T-helper 2 cell treated with Interferon-gamma antibody and Interleukin-4, amounts not matched to agents 5 μg/mL and 100 μg/mL, for 36 hours (primary cell): ENCODE measurements around the gene GFY.
"Not testable (repeated sequence)": the region's sequence is repeated elsewhere in the genome, so short reads cannot be mapped to it uniquely, and the experiment has no call there.

Experiments
- DNase-seq: peaks from one replicate; pipeline ENCODE4 v3.0.0; 2021; ENCODE audit warnings: low spot score
- H3K27ac Mint-ChIP-seq: one replicate; pipeline ENCODE4 v1.8.0; 2021; ENCODE audit warnings: mild to moderate bottlenecking, mixed read lengths
- H3K27me3 Mint-ChIP-seq: one replicate; pipeline ENCODE4 v1.8.0; 2021; ENCODE audit warnings: low read depth, mixed read lengths
- H3K36me3 Mint-ChIP-seq: one replicate; pipeline ENCODE4 v1.8.0; 2021; ENCODE audit warnings: low read depth, mixed read lengths
- H3K4me1 Mint-ChIP-seq: one replicate; pipeline ENCODE4 v1.8.0; 2021; ENCODE audit warnings: low read depth, mixed read lengths
- H3K4me3 Mint-ChIP-seq: one replicate; pipeline ENCODE4 v1.8.0; 2022; ENCODE audit warnings: mild to moderate bottlenecking, moderate library complexity, mixed read lengths
- H3K9me3 Mint-ChIP-seq: one replicate; pipeline ENCODE4 v1.8.0; 2021; ENCODE audit warnings: mixed read lengths

The GFY gene

DNA sequence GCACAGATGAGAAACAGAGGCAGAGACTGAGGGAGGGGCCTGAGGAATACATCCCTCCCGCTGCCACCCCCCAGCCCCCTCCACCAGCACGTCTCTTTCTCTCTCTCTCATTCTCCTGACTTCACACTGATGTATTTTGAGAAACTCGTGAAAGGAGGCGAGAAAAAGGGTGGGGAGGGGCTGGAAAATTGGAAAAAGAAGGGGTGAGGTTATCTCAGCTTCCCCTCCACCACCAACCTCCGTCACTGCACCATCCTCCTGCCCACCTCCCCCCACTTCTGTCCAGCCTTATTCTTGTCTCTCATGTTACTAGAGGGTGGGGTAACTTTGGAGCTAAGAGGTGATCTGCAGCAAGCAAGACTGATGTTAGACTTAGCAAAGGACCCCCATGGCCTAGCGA is 14.6 kb downstream of the GFY start:
- peaks cover 35% of the 10 kb centered on the region for H3K4me1 Mint-ChIP-seq
- H3K27ac Mint-ChIP-seq = no peak overlapping the region
- no peak for DNase-seq
- H3K4me3 Mint-ChIP-seq = no peak overlapping the region
- no peaks in the 10 kb centered on the region for H3K9me3 Mint-ChIP-seq
- peaks cover 76% of the 10 kb centered on the region for H3K27me3 Mint-ChIP-seq
- peaks cover 1% of the 10 kb centered on the region for H3K36me3 Mint-ChIP-seq

DNA sequence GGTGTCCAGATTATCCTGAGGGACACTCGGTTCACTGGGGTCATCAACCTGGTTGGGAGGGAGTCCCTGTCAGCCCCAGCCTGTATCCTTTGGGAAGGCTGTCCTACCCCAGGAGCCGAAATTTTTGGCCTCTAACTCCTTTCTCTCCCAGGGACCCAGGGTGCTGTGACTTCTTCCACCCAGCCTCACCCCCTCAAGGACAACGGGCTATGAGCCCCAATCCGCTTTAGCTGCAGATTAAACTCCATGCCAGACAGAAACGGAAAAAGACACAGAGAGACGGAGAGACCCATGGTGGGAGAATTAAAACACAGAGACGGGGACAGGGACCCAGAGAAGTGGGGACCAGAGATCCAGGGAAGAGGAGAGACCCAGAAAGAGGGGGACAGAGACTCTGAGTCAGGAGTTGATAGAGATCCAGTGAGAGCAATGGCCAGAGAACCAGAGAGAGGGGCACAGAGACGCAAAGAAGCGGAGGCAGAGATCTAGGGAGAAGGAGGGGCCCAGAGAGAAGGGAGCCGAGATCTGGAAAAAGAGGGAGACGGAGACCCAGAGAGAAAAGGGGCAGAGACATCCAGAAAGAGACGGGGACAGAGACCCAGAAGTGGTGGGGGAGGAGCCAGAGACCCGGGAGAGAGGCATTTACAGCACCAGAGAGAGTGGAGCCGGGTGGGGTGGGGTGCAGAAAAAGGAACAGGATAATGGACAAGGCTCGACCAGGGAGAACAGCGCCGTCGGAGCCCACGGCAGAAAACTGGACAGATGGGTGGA is 15.4 kb downstream of the GFY start:
- DNase-seq = no peak
- Mint-ChIP-seq H3K36me3 (peaks cover 7% of the 10 kb centered on the region), H3K9me3 (no peaks in the 10 kb centered on the region), H3K4me3 (peak overlapping the region; percentile 73), H3K27me3 (peaks cover 68% of the 10 kb centered on the region), H3K27ac (no peak overlapping the region), H3K4me1 (peaks cover 36% of the 10 kb centered on the region)

GRCh38 chr19:49441210-49441959 is 16.2 kb downstream of the GFY start, which contains the start of gene SLC17A7:
TSS of gene SLC17A7 (minus strand) at chr19:49441527. CDS start at chr19:49441379, 148 bp downstream.
- Mint-ChIP-seq H3K4me3 (peak within 1 kb of the TSS; percentile 83), H3K27me3 (peaks cover 61% of the 10 kb centered on the region), H3K36me3 (peaks cover 13% of the 10 kb centered on the region), H3K9me3 (no peaks in the 10 kb centered on the region), H3K4me1 (peaks cover 29% of the 10 kb centered on the region), H3K27ac (peak within 1 kb of the TSS; percentile 87)
- no peak for DNase-seq

DNA sequence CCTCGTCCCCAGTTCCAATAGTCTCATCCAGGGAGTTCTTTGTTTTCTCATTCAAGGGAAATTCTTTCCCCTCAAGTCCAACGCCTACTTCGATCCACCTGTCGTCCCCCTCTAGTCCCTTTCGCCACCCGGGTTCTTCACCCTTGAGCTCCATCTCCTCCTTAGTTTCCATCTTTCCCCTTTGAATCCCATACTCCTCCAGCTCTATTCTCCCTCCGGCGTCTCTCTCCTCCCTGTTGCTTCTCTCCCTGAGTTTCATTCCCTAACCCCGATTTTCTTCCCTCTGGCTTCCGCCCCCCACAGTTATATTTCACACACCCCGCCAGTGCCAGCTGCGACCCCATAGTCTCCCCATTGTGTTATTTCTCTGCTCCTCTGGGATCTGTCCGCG is 16.8 kb downstream of the GFY start:
- Mint-ChIP-seq H3K27me3 (peaks cover 55% of the 10 kb centered on the region), H3K4me3 (peak overlapping the region; percentile 83), H3K4me1 (peaks cover 27% of the 10 kb centered on the region), H3K36me3 (peaks cover 18% of the 10 kb centered on the region), H3K9me3 (no peaks in the 10 kb centered on the region), H3K27ac (peak overlapping the region; percentile 87)
- no peak for DNase-seq

DNA sequence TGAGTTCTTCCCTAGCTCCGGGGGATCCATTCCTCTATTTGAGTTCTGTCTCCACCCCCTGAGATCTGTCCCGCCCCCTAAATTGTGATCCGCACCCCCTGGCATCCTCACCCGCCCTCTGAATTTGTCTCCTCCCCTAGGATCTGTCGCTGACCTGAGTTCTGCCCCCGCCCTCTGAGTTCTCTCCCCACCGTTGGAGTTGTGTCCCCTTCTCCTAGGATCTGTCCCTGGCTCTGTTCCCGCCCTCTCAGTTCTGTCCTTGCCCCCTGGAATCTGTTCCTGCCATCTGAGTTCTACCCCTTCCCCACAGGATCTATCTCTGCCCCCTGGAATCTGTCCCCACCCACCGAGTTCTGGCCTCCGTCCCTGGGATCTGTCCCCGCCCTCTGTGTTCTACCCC is 17.2 kb downstream of the GFY start:
- H3K36me3 Mint-ChIP-seq = peaks cover 21% of the 10 kb centered on the region
- peaks cover 26% of the 10 kb centered on the region for H3K4me1 Mint-ChIP-seq
- peak overlapping the region; percentile 87 for H3K27ac Mint-ChIP-seq
- DNase-seq = no peak
- H3K4me3 Mint-ChIP-seq = peak overlapping the region; percentile 83
- H3K27me3 Mint-ChIP-seq = peaks cover 51% of the 10 kb centered on the region
- no peaks in the 10 kb centered on the region for H3K9me3 Mint-ChIP-seq

DNA sequence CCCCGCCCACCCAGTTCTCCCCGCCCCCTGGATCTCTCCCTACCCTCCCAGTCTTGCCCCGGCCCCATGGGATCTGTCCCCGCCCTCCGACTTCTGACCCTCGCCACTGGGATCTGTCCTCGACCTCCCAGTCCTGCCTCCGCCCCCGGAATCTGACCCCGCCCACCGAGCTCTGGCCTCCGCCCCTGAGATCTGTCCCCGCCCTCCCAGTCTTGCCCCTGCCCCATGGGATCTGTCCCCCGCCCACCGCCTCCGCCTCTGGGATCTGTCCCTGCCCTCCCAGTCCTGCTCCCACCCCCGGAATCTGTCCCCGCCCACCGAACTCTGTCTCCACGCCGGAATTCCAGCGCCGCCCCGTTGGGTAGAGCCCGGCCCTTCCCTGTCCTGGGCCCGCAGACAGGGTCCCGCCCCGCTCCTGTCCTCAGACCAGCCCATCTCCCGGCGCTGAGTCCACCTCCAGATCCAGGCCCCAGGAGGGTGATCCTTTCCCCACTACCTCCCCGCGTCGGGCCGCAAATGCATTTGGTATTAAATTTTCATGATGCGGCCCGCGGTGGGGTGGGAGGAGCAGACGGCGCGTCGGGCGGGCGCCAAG is 17.7 kb downstream of the GFY start:
- DNase-seq = peak; percentile 72

DNA sequence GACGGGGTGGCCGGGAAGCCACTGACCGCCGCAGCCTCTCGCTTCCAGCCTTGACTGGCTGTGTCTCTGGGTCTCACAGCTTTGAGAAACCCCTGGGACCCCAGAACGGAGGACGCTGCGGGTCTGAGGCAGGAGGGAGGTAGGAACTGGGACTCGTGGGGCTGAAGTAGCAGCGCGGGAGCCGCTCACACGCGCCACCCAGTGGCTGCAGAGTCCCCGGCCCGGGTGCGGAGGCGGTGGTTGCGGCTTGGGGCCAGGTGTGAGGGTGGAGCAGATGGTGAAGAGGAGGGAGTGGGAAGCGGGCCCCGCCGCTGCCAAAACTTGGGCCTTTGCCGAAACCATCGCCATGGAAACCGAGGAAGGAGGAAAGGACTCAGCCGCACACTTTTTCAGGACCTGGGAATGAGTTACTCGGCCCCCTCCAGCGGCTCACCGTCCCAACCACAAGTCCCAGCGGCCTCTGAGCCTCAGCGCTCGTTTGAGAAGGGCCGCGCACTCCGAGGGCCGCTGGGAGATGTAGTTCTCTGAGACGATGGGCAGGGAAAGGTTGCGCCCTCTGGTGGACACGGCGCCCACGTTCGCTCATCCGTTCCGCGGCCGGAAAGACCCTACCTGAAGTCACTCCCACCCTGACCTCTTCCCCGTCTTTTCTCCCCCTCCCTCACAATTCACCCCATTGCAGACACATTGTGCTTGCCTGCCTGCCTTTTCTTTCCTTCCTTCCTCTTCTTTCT is 18.3 kb downstream of the GFY start:
- Mint-ChIP-seq H3K4me3 (peak overlapping the region; percentile 83), H3K27ac (peak overlapping the region; percentile 87), H3K27me3 (peaks cover 39% of the 10 kb centered on the region), H3K9me3 (no peaks in the 10 kb centered on the region), H3K4me1 (peaks cover 30% of the 10 kb centered on the region), H3K36me3 (peaks cover 30% of the 10 kb centered on the region)
- peak; percentile 93 for DNase-seq

More for the DNA sequence above, 17.7 kb downstream of the GFY start:
- peak overlapping the region; percentile 83 for H3K4me3 Mint-ChIP-seq
- H3K36me3 Mint-ChIP-seq = peaks cover 25% of the 10 kb centered on the region
- H3K27ac Mint-ChIP-seq = peak overlapping the region; percentile 87
- peaks cover 46% of the 10 kb centered on the region for H3K27me3 Mint-ChIP-seq
- no peaks in the 10 kb centered on the region for H3K9me3 Mint-ChIP-seq
- peaks cover 26% of the 10 kb centered on the region for H3K4me1 Mint-ChIP-seq

GRCh38 chr19:49444100-49444700 is 19.0 kb downstream of the GFY start:
- DNase-seq, H3K9me3 Mint-ChIP-seq: not testable (repeated sequence)
- peak overlapping the region; percentile 87 for H3K27ac Mint-ChIP-seq
- peaks cover 34% of the 10 kb centered on the region for H3K4me1 Mint-ChIP-seq
- peak overlapping the region; percentile 83 for H3K4me3 Mint-ChIP-seq
- H3K36me3 Mint-ChIP-seq = peaks cover 33% of the 10 kb centered on the region
- peaks cover 32% of the 10 kb centered on the region for H3K27me3 Mint-ChIP-seq

- Mint-ChIP-seq H3K27me3 (peaks cover 14% of the 10 kb centered on the region), H3K4me3 (no peak overlapping the region), H3K27ac (no peak overlapping the region), H3K4me1 (peaks cover 41% of the 10 kb centered on the region), H3K9me3 (no peaks in the 10 kb centered on the region), H3K36me3 (peaks cover 45% of the 10 kb centered on the region)
- DNase-seq = no peak
These were observed 20.8 kb downstream of the GFY start for GRCh38 chr19:49445997-49446396.

GRCh38 chr19:49447485-49448431 is 22.6 kb downstream of the GFY start:
- no peak overlapping the region for H3K4me3 Mint-ChIP-seq
- no peak for DNase-seq
- peaks cover under 1% of the 10 kb centered on the region for H3K27me3 Mint-ChIP-seq
- no peak overlapping the region for H3K27ac Mint-ChIP-seq
- peaks cover 39% of the 10 kb centered on the region for H3K4me1 Mint-ChIP-seq
- H3K36me3 Mint-ChIP-seq = peaks cover 52% of the 10 kb centered on the region
- no peaks in the 10 kb centered on the region for H3K9me3 Mint-ChIP-seq

GRCh38 chr19:49448432-49448786 is 23.2 kb downstream of the GFY start:
- Mint-ChIP-seq H3K4me1 (peaks cover 42% of the 10 kb centered on the region), H3K36me3 (peaks cover 52% of the 10 kb centered on the region), H3K27me3 (no peaks in the 10 kb centered on the region), H3K27ac (peak overlapping the region; percentile 21), H3K4me3 (no peak overlapping the region), H3K9me3 (no peaks in the 10 kb centered on the region)
- no peak for DNase-seq

- Mint-ChIP-seq H3K36me3 (peaks cover 46% of the 10 kb centered on the region), H3K27me3 (no peaks in the 10 kb centered on the region), H3K27ac (peak overlapping the region; percentile 69), H3K4me3 (peak overlapping the region; percentile 99), H3K9me3 (no peaks in the 10 kb centered on the region), H3K4me1 (peaks cover 34% of the 10 kb centered on the region)
- no peak for DNase-seq
These were observed 25.2 kb downstream of the GFY start for GRCh38 chr19:49450405-49450804.
